ENCODE results near the gene SLC25A23. TPM values are rescaled to one million over a fixed set of nuclear protein-coding genes. Genes with fewer than 3 reads are reported as not detected.

The SLC25A23 gene
- total RNA-seq, 1 experiment from 2014 or later = 67.6 TPM

- intact Hi-C loops (cut with micrococcal nuclease; ENCODE audit: unreplicated experiment) = no loop called here
- Mint-ChIP-seq H3K27me3 (ENCODE audit: unreplicated experiment) (no peaks in the 10 kb centered on the region), H3K9me3 (ENCODE audit: low read depth, unreplicated experiment) (no peaks in the 10 kb centered on the region), H3K36me3 (ENCODE audit: insufficient read depth, unreplicated experiment) (peaks cover 34% of the 10 kb centered on the region), H3K27ac (ENCODE audit: unreplicated experiment) (no peak overlapping the region), H3K4me1 (ENCODE audit: low read depth, unreplicated experiment) (peaks cover 16% of the 10 kb centered on the region), H3K4me3 (ENCODE audit: low read depth, unreplicated experiment) (no peak overlapping the region)
- TF ChIP-seq, protein P1, sequence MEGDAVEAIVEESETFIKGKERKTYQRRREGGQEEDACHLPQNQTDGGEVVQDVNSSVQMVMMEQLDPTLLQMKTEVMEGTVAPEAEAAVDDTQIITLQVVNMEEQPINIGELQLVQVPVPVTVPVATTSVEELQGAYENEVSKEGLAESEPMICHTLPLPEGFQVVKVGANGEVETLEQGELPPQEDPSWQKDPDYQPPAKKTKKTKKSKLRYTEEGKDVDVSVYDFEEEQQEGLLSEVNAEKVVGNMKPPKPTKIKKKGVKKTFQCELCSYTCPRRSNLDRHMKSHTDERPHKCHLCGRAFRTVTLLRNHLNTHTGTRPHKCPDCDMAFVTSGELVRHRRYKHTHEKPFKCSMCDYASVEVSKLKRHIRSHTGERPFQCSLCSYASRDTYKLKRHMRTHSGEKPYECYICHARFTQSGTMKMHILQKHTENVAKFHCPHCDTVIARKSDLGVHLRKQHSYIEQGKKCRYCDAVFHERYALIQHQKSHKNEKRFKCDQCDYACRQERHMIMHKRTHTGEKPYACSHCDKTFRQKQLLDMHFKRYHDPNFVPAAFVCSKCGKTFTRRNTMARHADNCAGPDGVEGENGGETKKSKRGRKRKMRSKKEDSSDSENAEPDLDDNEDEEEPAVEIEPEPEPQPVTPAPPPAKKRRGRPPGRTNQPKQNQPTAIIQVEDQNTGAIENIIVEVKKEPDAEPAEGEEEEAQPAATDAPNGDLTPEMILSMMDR (IDR thresholded peaks at IDR 0.05; ENCODE audit: unreplicated experiment) = no peak
- no TSS peak for BruUV-seq (replicated peaks)
- CTCF ChIA-PET = no interaction called here
- DNase-seq = no peak
These were observed 64.8 kb downstream of the SLC25A23 start for GRCh38 chr19:6394831-6395230.

DNA sequence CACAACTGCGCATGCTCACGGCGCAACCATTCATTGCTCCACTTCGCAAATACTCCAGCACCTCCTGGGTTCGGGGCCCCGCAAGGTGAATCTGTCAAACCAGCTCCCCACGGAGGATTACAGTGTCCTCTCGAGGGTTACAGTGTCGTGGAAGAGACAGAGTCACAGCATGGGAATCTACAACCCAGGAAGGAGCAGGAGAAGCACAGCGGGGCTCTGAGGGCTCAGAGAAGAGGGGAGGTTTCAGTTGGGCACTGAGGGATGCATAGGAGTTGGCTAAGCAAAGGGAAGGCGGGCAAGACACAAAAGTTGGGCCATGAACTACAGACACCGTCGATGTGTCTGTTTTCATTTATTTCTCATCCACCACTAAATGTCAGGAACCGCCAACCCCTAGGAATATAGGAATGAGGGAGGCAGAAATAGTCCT lies 65.6 kb downstream of the SLC25A23 start:
- BruUV-seq (replicated peaks) = no TSS peak
- CTCF ChIA-PET = interaction anchor here (1.0 kb wide), 1 partner anchor 225 kb away, joined by 3 read pairs; no protein-coding TSS in a partner anchor
- Mint-ChIP-seq H3K4me1 (ENCODE audit: low read depth, unreplicated experiment) (peaks cover 16% of the 10 kb centered on the region), H3K36me3 (ENCODE audit: insufficient read depth, unreplicated experiment) (peaks cover 34% of the 10 kb centered on the region), H3K27me3 (ENCODE audit: unreplicated experiment) (no peaks in the 10 kb centered on the region), H3K27ac (ENCODE audit: unreplicated experiment) (peak overlapping the region; percentile 94), H3K9me3 (ENCODE audit: low read depth, unreplicated experiment) (no peaks in the 10 kb centered on the region), H3K4me3 (ENCODE audit: low read depth, unreplicated experiment) (peak overlapping the region; percentile 86)
- intact Hi-C loops (cut with micrococcal nuclease; ENCODE audit: unreplicated experiment) = no loop called here
- no peak for DNase-seq
- TF ChIP-seq, protein P1 (IDR thresholded peaks at IDR 0.05; ENCODE audit: unreplicated experiment) = no peak

DNA sequence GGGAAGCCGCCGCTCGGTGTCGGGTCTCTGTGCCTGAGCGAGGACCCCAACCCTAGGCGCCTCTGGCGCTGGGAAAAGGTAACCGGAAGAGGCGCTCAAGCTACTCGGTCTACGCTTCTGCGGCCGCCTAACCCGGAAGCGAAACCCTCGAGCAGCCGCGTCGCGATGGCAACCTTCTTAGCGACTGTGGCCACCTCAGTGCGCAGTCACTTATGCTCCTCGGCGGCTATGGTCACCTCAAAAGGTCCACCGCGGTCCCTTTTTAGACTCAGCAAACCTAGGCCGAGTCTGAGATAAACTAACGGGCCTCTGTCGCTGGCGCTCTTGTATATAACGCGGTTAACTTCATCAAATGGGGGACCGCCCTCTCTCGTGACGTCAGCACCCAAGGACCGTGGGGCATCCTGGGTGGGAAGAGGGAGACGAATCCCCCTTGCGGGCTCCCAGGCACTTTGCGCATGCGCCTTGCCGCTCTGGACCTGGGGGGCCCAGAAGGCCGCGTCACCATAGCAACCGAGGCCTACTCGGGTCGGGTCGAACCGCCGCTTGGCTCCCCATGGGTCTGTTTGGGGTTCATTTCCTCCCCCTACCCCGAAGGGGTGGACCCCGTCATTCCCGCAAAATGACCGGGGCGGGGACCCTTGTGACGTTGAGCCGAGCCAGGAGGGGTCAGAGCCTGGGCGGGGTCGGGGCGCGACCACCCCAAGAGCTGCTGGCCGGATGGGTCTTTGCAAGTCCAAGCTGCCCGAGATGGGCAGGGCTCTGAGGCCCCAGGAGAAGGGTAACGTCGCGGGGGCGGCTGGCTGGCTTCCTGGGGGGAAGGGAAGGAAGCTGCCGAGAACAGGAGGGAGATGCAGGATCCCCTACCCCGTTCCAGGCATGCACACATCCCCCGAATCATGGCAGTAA lies 66.3 kb downstream of the SLC25A23 start, which contains the start of gene GTF2F1:
Gene GTF2F1 (minus strand): TSS at position 91 of the 909 bp plus-strand sequence. CDS start 169 bp downstream, outside the sequence.
- CTCF ChIA-PET = interaction anchor here (1.0 kb wide), 1 partner anchor 224 kb away, joined by 3 read pairs; no protein-coding TSS in a partner anchor

DNA sequence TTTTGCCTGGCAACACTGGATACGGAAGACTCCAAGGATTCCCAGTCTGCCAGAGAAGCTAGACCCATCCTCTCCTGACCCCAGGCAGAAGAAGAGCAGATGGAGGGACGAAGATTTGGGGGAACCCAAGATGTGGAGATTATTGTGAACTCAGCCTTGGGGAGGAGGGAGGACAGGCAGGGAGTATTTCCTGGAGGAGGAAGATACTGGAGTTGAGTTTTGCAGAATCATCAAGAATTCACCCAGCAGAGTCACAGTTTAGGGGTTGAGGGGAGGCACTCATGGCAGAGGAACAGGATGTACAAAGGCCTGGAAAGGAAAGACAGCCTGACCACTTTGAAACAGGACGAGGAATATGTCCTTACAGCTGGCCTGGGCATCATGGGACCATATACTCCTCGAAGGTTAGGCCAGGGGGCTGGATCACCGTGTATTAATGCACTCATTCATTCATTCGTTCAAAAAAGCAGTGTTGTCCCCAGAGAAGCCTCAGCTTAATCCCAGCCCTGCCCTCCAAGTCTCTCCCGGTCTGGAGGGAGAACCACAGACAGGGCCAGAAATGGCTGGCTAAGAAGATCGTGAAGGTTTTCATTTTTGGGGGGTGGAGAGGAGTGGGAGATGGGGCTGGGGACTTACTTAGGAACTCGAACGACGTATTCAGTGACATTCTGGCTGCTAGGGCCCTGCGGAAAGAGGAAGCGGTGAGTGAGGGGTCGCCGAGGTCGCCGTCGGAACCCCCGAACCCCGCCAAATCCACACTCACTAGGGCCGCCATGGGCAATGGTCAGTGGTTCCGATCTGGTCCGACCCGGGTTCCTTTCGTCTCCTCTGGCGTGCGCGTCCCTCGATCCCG lies 67.1 kb downstream of the SLC25A23 start:
- Mint-ChIP-seq H3K9me3 (ENCODE audit: low read depth, unreplicated experiment) (no peaks in the 10 kb centered on the region), H3K4me1 (ENCODE audit: low read depth, unreplicated experiment) (peaks cover 16% of the 10 kb centered on the region), H3K4me3 (ENCODE audit: low read depth, unreplicated experiment) (peak overlapping the region; percentile 86), H3K27me3 (ENCODE audit: unreplicated experiment) (no peaks in the 10 kb centered on the region), H3K36me3 (ENCODE audit: insufficient read depth, unreplicated experiment) (peaks cover 43% of the 10 kb centered on the region), H3K27ac (ENCODE audit: unreplicated experiment) (peak overlapping the region; percentile 94)
- BruUV-seq (replicated peaks) = TSS peak; percentile 78
- intact Hi-C loops (cut with micrococcal nuclease; ENCODE audit: unreplicated experiment) = no loop called here
- TF ChIP-seq, protein P1 (IDR thresholded peaks at IDR 0.05; ENCODE audit: unreplicated experiment) = no peak
- CTCF ChIA-PET = no interaction called here
- DNase-seq = no peak

More for the DNA sequence above, 66.3 kb downstream of the SLC25A23 start, which contains the start of gene GTF2F1:
- peak; percentile 87 for DNase-seq
- Mint-ChIP-seq H3K4me1 (ENCODE audit: low read depth, unreplicated experiment) (peaks cover 16% of the 10 kb centered on the region), H3K9me3 (ENCODE audit: low read depth, unreplicated experiment) (no peaks in the 10 kb centered on the region), H3K27ac (ENCODE audit: unreplicated experiment) (peak within 1 kb of the TSS; percentile 94), H3K4me3 (ENCODE audit: low read depth, unreplicated experiment) (peak within 1 kb of the TSS; percentile 86), H3K36me3 (ENCODE audit: insufficient read depth, unreplicated experiment) (peaks cover 37% of the 10 kb centered on the region), H3K27me3 (ENCODE audit: unreplicated experiment) (no peaks in the 10 kb centered on the region)
- no TSS peak for BruUV-seq (replicated peaks)
- intact Hi-C loops (cut with micrococcal nuclease; ENCODE audit: unreplicated experiment) = no loop called here
- TF ChIP-seq, protein P1 (IDR thresholded peaks at IDR 0.05; ENCODE audit: unreplicated experiment) = no peak

Measured in Calu3 (cell line).